Fibroblast of lung (primary cell): ENCODE data around the gene ITPR3. TPM values are rescaled to one million over a fixed set of nuclear protein-coding genes. Genes with fewer than 3 reads are reported as not detected.

Experiments used
- DNase-seq, 2 donors: peaks; one replicate each; pipeline versions ENCODE4 v3.0.0 to v3.0.0-alpha.2; 2010; ENCODE audit warnings: low read depth in 2 of 2
- H2AFZ ChIP-seq: 2 replicates; pipeline ENCODE4 v1.5.1; 2012; ENCODE audit warnings: low read length, control low read depth, inconsistent platforms
- H3K27ac ChIP-seq: 2 replicates; pipeline ENCODE4 v1.5.1; 2011; ENCODE audit warnings: low read length, control low read depth; ENCODE audit not compliant: insufficient read depth
- H3K27me3 ChIP-seq: 2 replicates; pipeline ENCODE4 v1.5.1; 2011; ENCODE audit warnings: mild to moderate bottlenecking, low read length; ENCODE audit not compliant: control insufficient read depth, insufficient read depth
- H3K36me3 ChIP-seq: 2 replicates; pipeline ENCODE4 v1.5.1; 2011; ENCODE audit warnings: low read length; ENCODE audit not compliant: control insufficient read depth, insufficient read depth
- H3K4me1 ChIP-seq: 2 replicates; pipeline ENCODE4 v1.5.1; 2011; ENCODE audit warnings: low read length; ENCODE audit not compliant: control insufficient read depth, insufficient read depth; ENCODE audit errors: extremely low read depth
- H3K4me2 ChIP-seq: 2 replicates; pipeline ENCODE4 v1.5.1; 2011; ENCODE audit warnings: low read length, control low read depth; ENCODE audit not compliant: insufficient read depth; ENCODE audit errors: extremely low read depth
- H3K4me3 ChIP-seq, 4 experiments: fragments of 200-600 bp in 1 of 4; sonication (generic) in 1 of 4; replicated peaks in 1 of 4; 2 replicates each; pipeline ENCODE4 v1.5.1; 2011 to 2016; ENCODE audit warnings: low read length in 4 of 4, low read depth in 3 of 4, mild to moderate bottlenecking in 3 of 4, control low read depth in 2 of 4, inconsistent platforms in 1 of 4, mixed read lengths in 1 of 4; ENCODE audit not compliant: insufficient read depth in 1 of 4; ENCODE audit errors: control extremely low read depth in 1 of 4
- H3K79me2 ChIP-seq: 2 replicates; pipeline ENCODE4 v1.5.1; 2012; ENCODE audit warnings: mild to moderate bottlenecking, low read length, inconsistent platforms; ENCODE audit not compliant: control insufficient read depth, insufficient read depth
- H3K9ac ChIP-seq: 2 replicates; pipeline ENCODE4 v1.5.1; 2011; ENCODE audit warnings: mild to moderate bottlenecking, low read length, control low read depth; ENCODE audit not compliant: insufficient read depth
- H3K9me3 ChIP-seq: 2 replicates; pipeline ENCODE4 v1.5.1; 2012; ENCODE audit warnings: low read depth, low read length; ENCODE audit not compliant: control insufficient read depth, insufficient read depth
- H4K20me1 ChIP-seq: 2 replicates; pipeline ENCODE4 v1.5.1; 2011; ENCODE audit warnings: low read length; ENCODE audit not compliant: control insufficient read depth, insufficient read depth; ENCODE audit errors: extremely low read depth
- EZH2 ChIP-seq: IDR thresholded peaks from 2 replicates; pipeline ENCODE4 v1.5.1; 2012; ENCODE audit warnings: low read length, control low read depth, mild to moderate bottlenecking; ENCODE audit errors: missing control alignments
- polyA plus RNA-seq, 2 donors: library from polyadenylated mRNA; depleted of rRNA in 1 of 2; stranded (reverse) in 1 of 2; unstranded in 1 of 2; fragments of >200 nt; gene quantifications; 2 replicates each; pipeline ENCODE4 v1.2.1, GENCODE V29; 2011 to 2012; ENCODE audit warnings: missing spikeins in 1 of 2
- total RNA-seq: library from RNA; depleted of rRNA; stranded (reverse); fragments of >200 nt; gene quantifications from 2 replicates; pipeline ENCODE4 v1.2.1, GENCODE V29; 2014
- TF ChIP-seq, protein P1 (sequence below), 2 donors: IDR thresholded peaks in 1 of 2; conservative IDR thresholded peaks in 1 of 2; 1 replicate in 1 of 2; 2 replicates in 1 of 2; pipeline ENCODE4 v1.5.1; 2011 to 2012; ENCODE audit warnings: low read length in 2 of 2, control low read depth in 1 of 2, inconsistent platforms in 1 of 2, low read depth in 1 of 2, mild to moderate bottlenecking in 1 of 2

ITPR3 gene
- total and polyA plus RNA-seq, 2 donors (not counting 1 experiment from before 2014, with no cell fraction given) = 9.6 to 43.4 TPM

DNA sequence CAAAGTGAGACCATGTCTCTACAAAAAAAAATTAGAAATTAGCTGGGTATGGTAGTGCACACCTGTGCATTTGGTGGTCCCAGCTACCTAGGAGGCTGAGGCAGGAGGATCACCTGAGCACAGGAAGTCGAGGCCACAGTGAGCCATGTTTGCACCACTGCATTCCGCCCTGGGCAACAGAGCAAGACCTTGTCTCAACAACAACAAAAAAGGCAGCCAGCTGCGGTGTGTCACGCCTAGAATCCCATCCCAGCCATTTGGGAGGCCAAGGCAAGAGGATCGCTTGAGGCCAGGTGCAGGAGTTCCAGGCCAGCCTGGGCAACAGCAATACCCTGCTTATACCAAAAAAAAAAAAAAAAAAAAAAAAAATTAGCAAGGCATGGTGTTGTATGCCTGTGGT is 39.9 kb upstream of the ITPR3 start:
- Histone ChIP-seq H3K4me1 (peaks cover 3% of the 10 kb centered on the region), H3K36me3 (peaks cover 10% of the 10 kb centered on the region), H3K9me3 (no peaks in the 10 kb centered on the region), H3K27ac (no peak overlapping the region), H3K9ac (no peak overlapping the region), H2AFZ (no peak overlapping the region), H3K4me3 (no peak overlapping the region), H3K79me2 (peaks cover 26% of the 10 kb centered on the region), H3K4me2 (no peak overlapping the region), H4K20me1 (no peaks in the 10 kb centered on the region), H3K27me3 (no peaks in the 10 kb centered on the region)
- DNase-seq = no peak
- TF ChIP-seq, protein P1, sequence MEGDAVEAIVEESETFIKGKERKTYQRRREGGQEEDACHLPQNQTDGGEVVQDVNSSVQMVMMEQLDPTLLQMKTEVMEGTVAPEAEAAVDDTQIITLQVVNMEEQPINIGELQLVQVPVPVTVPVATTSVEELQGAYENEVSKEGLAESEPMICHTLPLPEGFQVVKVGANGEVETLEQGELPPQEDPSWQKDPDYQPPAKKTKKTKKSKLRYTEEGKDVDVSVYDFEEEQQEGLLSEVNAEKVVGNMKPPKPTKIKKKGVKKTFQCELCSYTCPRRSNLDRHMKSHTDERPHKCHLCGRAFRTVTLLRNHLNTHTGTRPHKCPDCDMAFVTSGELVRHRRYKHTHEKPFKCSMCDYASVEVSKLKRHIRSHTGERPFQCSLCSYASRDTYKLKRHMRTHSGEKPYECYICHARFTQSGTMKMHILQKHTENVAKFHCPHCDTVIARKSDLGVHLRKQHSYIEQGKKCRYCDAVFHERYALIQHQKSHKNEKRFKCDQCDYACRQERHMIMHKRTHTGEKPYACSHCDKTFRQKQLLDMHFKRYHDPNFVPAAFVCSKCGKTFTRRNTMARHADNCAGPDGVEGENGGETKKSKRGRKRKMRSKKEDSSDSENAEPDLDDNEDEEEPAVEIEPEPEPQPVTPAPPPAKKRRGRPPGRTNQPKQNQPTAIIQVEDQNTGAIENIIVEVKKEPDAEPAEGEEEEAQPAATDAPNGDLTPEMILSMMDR (conservative IDR thresholded peaks at IDR 0.05 in 1 of 2, IDR thresholded peaks at IDR 0.05 in 1 of 2; ENCODE audit: low read depth in 1 of 2, low read length in 2 of 2) = no peak
- TF ChIP-seq EZH2 = no peak

DNA sequence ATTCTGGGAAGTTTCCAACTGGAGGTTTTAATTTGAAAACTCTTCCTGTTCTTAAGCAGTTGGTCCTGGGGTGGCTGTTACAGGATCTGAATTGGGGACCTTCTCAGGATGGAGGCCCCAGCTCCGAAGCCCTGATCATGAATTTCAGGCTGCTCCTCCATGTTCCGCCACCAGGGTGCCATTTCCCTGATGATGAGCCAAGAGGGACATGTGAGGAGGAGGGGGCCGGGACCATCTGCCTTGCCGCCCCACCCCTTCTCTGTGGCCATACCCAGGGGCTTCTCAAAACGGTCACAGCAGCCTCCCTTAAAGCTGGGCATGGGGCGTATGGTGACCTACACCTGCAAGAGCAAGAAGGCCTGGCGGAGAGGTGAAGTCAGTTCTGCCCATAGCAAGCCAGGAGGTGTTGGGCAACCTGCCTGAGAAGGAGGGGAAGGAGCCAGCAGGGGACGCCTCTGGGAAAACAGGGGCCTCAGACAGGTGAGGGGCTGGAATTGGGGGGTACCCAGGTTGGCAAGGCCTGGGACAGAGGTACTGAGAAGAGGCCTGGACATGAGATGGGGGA is 37.4 kb upstream of the ITPR3 start:
- Histone ChIP-seq H4K20me1 (no peaks in the 10 kb centered on the region), H3K4me3 (no peak overlapping the region), H3K27ac (no peak overlapping the region), H3K4me2 (no peak overlapping the region), H3K27me3 (no peaks in the 10 kb centered on the region), H3K36me3 (no peaks in the 10 kb centered on the region), H2AFZ (no peak overlapping the region), H3K79me2 (peaks cover 12% of the 10 kb centered on the region), H3K4me1 (peaks cover 3% of the 10 kb centered on the region), H3K9ac (no peak overlapping the region), H3K9me3 (no peaks in the 10 kb centered on the region)
- no peak for DNase-seq
- TF ChIP-seq, protein P1 (conservative IDR thresholded peaks at IDR 0.05 in 1 of 2, IDR thresholded peaks at IDR 0.05 in 1 of 2; ENCODE audit: low read depth in 1 of 2, low read length in 2 of 2) = peak; percentile 36
- no peak for TF ChIP-seq EZH2

DNA sequence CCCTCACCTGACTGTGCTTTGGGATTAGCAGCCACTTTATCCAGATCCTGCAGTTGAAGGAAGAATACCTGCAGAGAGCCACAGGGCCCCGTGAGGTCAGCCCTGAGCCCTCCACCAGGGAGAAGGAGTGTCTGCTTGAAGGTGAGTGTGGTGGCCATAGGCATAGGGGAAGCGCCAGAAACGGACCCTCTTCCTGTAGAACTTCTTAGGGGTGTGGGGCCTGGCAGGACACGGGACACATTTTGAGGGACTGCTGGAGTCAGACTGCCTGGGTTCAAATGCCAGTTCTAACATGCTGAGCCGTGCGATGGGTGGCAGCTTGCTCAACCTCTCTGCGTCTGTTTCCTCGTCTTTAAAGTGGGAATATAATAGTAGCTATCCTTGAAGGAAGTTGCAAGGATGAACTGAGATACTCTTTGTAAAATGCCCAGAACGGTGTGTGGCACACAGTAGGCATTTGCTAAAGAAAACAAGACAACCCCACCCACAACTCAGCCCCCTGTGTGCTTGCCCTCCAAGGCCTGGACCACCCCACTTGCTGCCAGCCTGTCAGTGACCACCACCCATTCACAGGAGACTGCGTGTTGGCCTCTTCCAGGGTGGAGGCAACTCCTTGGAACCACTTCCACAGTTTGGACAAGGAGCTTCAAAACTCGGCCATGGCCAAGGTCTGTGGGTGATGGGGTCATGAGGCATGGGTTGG is 36.3 kb upstream of the ITPR3 start:
- Histone ChIP-seq H3K36me3 (no peaks in the 10 kb centered on the region), H3K9me3 (no peaks in the 10 kb centered on the region), H3K79me2 (peaks cover under 1% of the 10 kb centered on the region), H3K9ac (no peak overlapping the region), H3K4me2 (no peak overlapping the region), H4K20me1 (no peaks in the 10 kb centered on the region), H3K27ac (no peak overlapping the region), H3K4me1 (peaks cover 6% of the 10 kb centered on the region), H3K4me3 (no peak overlapping the region), H3K27me3 (no peaks in the 10 kb centered on the region), H2AFZ (no peak overlapping the region)
- TF ChIP-seq, protein P1 (conservative IDR thresholded peaks at IDR 0.05 in 1 of 2, IDR thresholded peaks at IDR 0.05 in 1 of 2; ENCODE audit: low read depth in 1 of 2, low read length in 2 of 2) = no peak
- TF ChIP-seq EZH2 = no peak
- DNase-seq = no peak
